ENCODE results near the gene NLE1.
"Not testable (repeated sequence)": the region's sequence is repeated elsewhere in the genome, so short reads cannot be mapped to it uniquely, and the experiment has no call there.

Gene NLE1

DNA sequence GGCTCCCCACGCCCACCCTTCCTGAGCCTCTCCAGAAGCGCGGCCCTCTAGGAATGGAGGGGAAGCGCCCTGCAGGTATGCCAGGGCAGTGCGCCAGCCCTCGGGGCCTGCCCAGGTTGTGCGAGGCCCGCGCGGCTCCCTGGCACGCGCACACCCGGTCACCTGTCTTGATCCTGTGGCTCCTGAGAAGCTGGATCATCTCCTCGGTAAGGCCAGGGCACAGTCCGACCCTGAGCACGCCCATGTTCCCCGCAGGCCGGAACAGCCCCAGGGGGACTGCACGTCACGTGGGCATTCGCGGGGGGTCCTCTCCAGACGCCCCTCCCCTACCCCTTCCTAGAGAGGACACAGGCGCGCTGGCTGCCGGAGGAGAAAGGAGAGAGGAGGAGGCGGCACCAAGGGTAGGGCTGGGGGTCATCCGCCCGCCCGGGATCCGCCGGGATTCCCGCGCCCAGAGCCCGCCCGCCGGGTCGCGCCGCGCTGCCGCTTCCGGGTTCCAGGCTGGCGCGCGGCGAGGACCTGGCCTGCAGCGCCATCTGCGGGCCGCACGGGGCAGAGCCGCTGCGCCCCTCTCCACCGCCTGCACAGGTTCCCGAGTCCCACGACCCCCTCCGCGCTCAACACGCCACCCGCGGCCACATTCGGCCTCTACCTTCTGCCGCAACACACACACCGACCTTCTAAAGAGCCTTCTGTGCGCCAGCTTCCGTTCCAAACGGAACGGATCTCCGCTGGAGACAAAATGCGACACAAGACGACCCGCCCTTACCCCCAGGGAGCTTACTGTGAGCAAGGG, 22.5 kb downstream of the NLE1 start, which contains the start of gene RAD51D:
RAD51D (minus strand) TSS at position 491 of the 796 bp plus-strand sequence; CDS start at position 244, 247 bp downstream.
- FAIRE-seq (peak; percentile 83), DNase-seq (ENCODE audit: insufficient read length, low spot score) (peak; percentile 87)
- peak; percentile 56; the same call in 1 of the 2 replicates for TF ChIP-seq POLR2A (IDR thresholded peaks at IDR 0.05; ENCODE audit: low read depth, low read length)
- TF ChIP-seq POLR2AphosphoS5 (IDR thresholded peaks at IDR 0.05; ENCODE audit: low read depth, low read length) = peak; percentile 66
- 0 out of 2 replicates have a peak, but pooled peaks have one; percentile 52 for TF ChIP-seq POU2F2 (IDR thresholded peaks at IDR 0.05; ENCODE audit: low read depth, low read length)
- no peak for TF ChIP-seq SPI1 (IDR thresholded peaks at IDR 0.05; ENCODE audit: low read depth, low read length)

- TF ChIP-seq POLR2AphosphoS5 (IDR thresholded peaks at IDR 0.05; ENCODE audit: low read depth, low read length) = no peak
- TF ChIP-seq POLR2A (IDR thresholded peaks at IDR 0.05; ENCODE audit: low read depth, low read length) = no peak
- TF ChIP-seq SPI1 (IDR thresholded peaks at IDR 0.05; ENCODE audit: low read depth, low read length) = no peak
- no peak for TF ChIP-seq PAX5 (IDR thresholded peaks at IDR 0.05; ENCODE audit: insufficient read depth, low read length, severe bottlenecking)
- TF ChIP-seq TAF1 (IDR thresholded peaks at IDR 0.05; ENCODE audit: low read depth, low read length) = no peak
- no peak for TF ChIP-seq POU2F2 (IDR thresholded peaks at IDR 0.05; ENCODE audit: low read depth, low read length)
- no peak for DNase-seq (ENCODE audit: insufficient read length, low spot score)
- peak; percentile 71 for FAIRE-seq
Measured at GRCh38 chr17:35117984-35118383, 24.1 kb downstream of the NLE1 start.

DNA sequence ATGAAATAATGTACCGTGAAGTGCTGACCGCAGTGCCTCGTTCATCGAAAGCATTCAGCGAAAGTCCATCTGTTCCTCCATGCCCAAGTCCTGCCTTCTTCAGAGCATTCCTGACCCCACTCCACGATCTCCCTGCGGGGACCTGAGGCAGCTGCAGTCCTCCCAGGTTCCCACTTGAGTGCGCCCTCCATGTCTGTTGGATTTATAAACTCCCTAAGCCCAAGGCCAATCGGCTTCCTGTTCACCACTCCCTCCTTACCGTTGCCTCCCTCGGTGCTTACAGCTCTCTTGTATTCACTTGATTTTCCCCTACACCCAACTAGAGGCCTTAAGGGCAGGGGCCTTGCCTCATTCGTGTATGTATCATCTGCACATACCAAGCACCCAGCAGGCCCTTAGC, 25.3 kb downstream of the NLE1 start:
- DNase-seq (ENCODE audit: insufficient read length, low spot score) (no peak), FAIRE-seq (no peak)
- no peak for TF ChIP-seq PAX5 (IDR thresholded peaks at IDR 0.05; ENCODE audit: insufficient read depth, low read length, severe bottlenecking)
- TF ChIP-seq TAF1 (IDR thresholded peaks at IDR 0.05; ENCODE audit: low read depth, low read length) = no peak
- TF ChIP-seq SPI1 (IDR thresholded peaks at IDR 0.05; ENCODE audit: low read depth, low read length) = no peak
- TF ChIP-seq POLR2AphosphoS5 (IDR thresholded peaks at IDR 0.05; ENCODE audit: low read depth, low read length) = no peak
- no peak for TF ChIP-seq POU2F2 (IDR thresholded peaks at IDR 0.05; ENCODE audit: low read depth, low read length)
- no peak for TF ChIP-seq POLR2A (IDR thresholded peaks at IDR 0.05; ENCODE audit: low read depth, low read length)

DNA sequence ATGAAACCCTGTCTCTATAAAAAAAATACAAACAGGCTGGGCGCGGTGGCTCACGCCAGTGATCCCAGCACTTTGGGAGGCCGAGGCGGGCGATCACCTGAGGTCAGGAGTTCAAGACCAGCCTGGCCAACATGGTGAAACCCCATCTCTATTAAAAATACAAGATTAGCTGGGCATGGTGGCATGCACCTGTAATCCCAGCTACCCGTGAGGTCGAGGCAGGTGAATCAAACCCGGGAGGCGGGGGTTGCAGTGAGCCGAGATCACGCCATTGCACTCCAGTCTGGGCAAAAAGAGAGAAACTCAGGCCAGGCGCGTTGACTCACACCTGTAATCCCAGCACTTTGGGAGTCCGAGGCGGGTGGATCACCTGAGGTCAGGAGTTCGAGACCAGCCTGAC, 31.3 kb downstream of the NLE1 start:
- DNase-seq (ENCODE audit: insufficient read length, low spot score); FAIRE-seq: not testable (repeated sequence)

DNA sequence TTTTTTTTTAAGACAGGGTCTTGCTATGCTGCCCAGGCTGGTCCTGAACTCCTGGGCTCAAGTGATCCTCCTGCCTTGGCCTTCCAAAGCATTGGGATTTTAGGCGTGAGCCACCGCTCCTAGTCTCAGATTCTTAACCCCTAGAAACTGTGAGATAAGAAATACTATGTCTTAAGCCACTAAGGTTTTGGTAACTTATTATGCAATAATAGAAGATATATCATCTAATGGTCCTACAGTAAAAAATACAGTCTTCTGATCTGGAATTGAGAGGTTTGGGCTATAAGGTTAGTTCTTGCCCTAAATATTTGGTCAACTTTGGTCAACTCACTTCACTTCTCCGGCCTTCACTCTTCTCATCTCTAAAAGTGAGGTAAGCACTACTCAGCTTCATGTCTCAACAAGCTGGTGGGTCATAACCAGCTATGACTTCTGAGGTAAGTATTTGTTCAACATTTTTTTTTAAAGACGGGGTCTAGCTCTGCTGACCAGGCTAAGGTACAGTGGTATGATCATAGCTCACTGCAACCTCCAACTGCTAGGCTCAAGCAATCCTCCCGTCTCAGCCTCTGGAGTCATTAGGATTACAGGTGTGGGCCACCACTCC, 37.2 kb downstream of the NLE1 start:
- no peak for FAIRE-seq
- DNase-seq (ENCODE audit: insufficient read length, low spot score) = no peak
- no peak for TF ChIP-seq POLR2AphosphoS5 (IDR thresholded peaks at IDR 0.05; ENCODE audit: low read depth, low read length)
- TF ChIP-seq TAF1 (IDR thresholded peaks at IDR 0.05; ENCODE audit: low read depth, low read length) = no peak
- no peak for TF ChIP-seq POU2F2 (IDR thresholded peaks at IDR 0.05; ENCODE audit: low read depth, low read length)
- no peak for TF ChIP-seq POLR2A (IDR thresholded peaks at IDR 0.05; ENCODE audit: low read depth, low read length)
- no peak for TF ChIP-seq PAX5 (IDR thresholded peaks at IDR 0.05; ENCODE audit: insufficient read depth, low read length, severe bottlenecking)
- no peak for TF ChIP-seq SPI1 (IDR thresholded peaks at IDR 0.05; ENCODE audit: low read depth, low read length)

DNA sequence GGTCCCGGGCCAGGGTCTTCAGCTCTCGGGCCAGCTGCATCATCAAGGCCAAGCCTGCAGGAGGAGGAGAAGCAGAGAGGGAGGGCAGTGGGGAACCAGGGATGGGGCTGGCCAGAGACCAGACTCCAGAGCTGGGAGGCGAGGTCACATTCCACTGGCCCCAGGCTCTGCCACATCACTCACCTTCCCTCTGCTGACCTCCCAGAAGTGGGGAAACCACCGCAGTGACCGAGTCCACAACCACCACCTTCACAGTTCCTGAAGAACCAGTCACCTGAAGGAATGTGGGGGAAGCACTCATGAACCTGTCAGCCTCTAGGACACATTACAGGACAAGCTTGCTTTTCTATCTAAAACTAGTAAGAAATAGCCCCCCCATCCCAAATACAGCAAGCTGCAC, 38.8 kb downstream of the NLE1 start:
- DNase-seq (ENCODE audit: insufficient read length, low spot score) (no peak), FAIRE-seq (no peak)
- no peak for TF ChIP-seq POU2F2 (IDR thresholded peaks at IDR 0.05; ENCODE audit: low read depth, low read length)
- TF ChIP-seq POLR2A (IDR thresholded peaks at IDR 0.05; ENCODE audit: low read depth, low read length) = no peak
- no peak for TF ChIP-seq TAF1 (IDR thresholded peaks at IDR 0.05; ENCODE audit: low read depth, low read length)
- TF ChIP-seq SPI1 (IDR thresholded peaks at IDR 0.05; ENCODE audit: low read depth, low read length) = no peak
- no peak for TF ChIP-seq POLR2AphosphoS5 (IDR thresholded peaks at IDR 0.05; ENCODE audit: low read depth, low read length)
- TF ChIP-seq PAX5 (IDR thresholded peaks at IDR 0.05; ENCODE audit: insufficient read depth, low read length, severe bottlenecking) = no peak

DNA sequence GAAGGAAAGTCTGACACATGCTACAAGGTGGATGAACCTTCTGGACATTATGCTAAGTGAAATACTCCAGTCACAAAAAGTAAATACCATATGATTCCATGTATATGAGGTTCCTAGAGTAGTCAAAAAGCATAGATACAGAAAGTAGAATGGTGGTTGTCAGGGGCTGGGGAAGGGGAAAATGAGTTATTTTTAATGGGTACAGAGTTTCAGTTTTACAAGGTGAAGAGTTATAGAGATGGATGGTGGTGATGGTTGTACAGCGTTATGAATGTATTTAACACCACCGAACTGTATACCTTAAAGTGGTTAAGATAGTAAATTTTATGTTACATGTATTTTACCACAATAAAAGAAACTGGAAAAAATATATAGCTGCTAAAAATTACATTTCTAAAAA, 40.4 kb downstream of the NLE1 start:
- DNase-seq (ENCODE audit: insufficient read length, low spot score) = no peak
- no peak for FAIRE-seq
- no peak for TF ChIP-seq SPI1 (IDR thresholded peaks at IDR 0.05; ENCODE audit: low read depth, low read length)
- TF ChIP-seq POLR2A (IDR thresholded peaks at IDR 0.05; ENCODE audit: low read depth, low read length) = no peak
- TF ChIP-seq PAX5 (IDR thresholded peaks at IDR 0.05; ENCODE audit: insufficient read depth, low read length, severe bottlenecking) = no peak
- TF ChIP-seq POLR2AphosphoS5 (IDR thresholded peaks at IDR 0.05; ENCODE audit: low read depth, low read length) = no peak
- no peak for TF ChIP-seq POU2F2 (IDR thresholded peaks at IDR 0.05; ENCODE audit: low read depth, low read length)
- TF ChIP-seq TAF1 (IDR thresholded peaks at IDR 0.05; ENCODE audit: low read depth, low read length) = no peak

- TF ChIP-seq POU2F2 (IDR thresholded peaks at IDR 0.05; ENCODE audit: low read depth, low read length) = no peak
- no peak for DNase-seq (ENCODE audit: insufficient read length, low spot score)
- no peak for FAIRE-seq
Measured at GRCh38 chr17:35101036-35101435, 41.1 kb downstream of the NLE1 start.

DNA sequence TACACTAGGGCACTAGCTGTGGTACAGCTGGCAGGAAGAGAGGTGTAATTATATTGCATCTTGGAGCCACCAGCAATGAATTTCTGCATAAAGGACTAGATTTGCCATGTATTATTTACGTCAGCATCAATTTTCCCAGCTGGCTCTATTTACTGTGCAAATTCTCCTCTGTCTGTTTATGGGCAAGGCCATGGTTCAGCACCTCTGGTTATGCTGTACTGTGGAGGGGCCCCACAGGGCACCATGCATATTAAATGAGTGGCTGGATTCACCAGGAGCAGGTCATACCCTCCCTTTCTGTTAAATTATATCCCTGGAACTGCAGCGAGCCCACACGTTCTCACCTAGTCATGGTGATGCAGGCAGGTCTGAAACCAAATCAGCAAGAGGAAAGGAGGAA, 42.2 kb downstream of the NLE1 start:
- no peak for TF ChIP-seq POLR2AphosphoS5 (IDR thresholded peaks at IDR 0.05; ENCODE audit: low read depth, low read length)
- TF ChIP-seq POU2F2 (IDR thresholded peaks at IDR 0.05; ENCODE audit: low read depth, low read length) = no peak
- TF ChIP-seq TAF1 (IDR thresholded peaks at IDR 0.05; ENCODE audit: low read depth, low read length) = no peak
- no peak for TF ChIP-seq PAX5 (IDR thresholded peaks at IDR 0.05; ENCODE audit: insufficient read depth, low read length, severe bottlenecking)
- TF ChIP-seq POLR2A (IDR thresholded peaks at IDR 0.05; ENCODE audit: low read depth, low read length) = no peak
- TF ChIP-seq SPI1 (IDR thresholded peaks at IDR 0.05; ENCODE audit: low read depth, low read length) = no peak
- DNase-seq (ENCODE audit: insufficient read length, low spot score) (no peak), FAIRE-seq (no peak)

- DNase-seq (ENCODE audit: insufficient read length, low spot score) (no peak), FAIRE-seq (no peak)
- TF ChIP-seq SPI1 (IDR thresholded peaks at IDR 0.05; ENCODE audit: low read depth, low read length) (no peak), PAX5 (IDR thresholded peaks at IDR 0.05; ENCODE audit: insufficient read depth, low read length, severe bottlenecking) (no peak), TAF1 (IDR thresholded peaks at IDR 0.05; ENCODE audit: low read depth, low read length) (no peak), POLR2A (IDR thresholded peaks at IDR 0.05; ENCODE audit: low read depth, low read length) (no peak), POU2F2 (IDR thresholded peaks at IDR 0.05; ENCODE audit: low read depth, low read length) (no peak), POLR2AphosphoS5 (IDR thresholded peaks at IDR 0.05; ENCODE audit: low read depth, low read length) (no peak)
Measured at GRCh38 chr17:35097776-35098175, 44.3 kb downstream of the NLE1 start.
